Stimulated activated CD4-positive, alpha-beta T cell treated with anti-CD3 and anti-CD28 coated beads, Interleukin-15, amount 100 ng/mL, for 24 hours (primary cell): ENCODE measurements around the gene EMID1.

Experiments used
- DNase-seq: peaks from one replicate; pipeline ENCODE4 v3.0.0-alpha.2; 2020

Gene EMID1

DNA sequence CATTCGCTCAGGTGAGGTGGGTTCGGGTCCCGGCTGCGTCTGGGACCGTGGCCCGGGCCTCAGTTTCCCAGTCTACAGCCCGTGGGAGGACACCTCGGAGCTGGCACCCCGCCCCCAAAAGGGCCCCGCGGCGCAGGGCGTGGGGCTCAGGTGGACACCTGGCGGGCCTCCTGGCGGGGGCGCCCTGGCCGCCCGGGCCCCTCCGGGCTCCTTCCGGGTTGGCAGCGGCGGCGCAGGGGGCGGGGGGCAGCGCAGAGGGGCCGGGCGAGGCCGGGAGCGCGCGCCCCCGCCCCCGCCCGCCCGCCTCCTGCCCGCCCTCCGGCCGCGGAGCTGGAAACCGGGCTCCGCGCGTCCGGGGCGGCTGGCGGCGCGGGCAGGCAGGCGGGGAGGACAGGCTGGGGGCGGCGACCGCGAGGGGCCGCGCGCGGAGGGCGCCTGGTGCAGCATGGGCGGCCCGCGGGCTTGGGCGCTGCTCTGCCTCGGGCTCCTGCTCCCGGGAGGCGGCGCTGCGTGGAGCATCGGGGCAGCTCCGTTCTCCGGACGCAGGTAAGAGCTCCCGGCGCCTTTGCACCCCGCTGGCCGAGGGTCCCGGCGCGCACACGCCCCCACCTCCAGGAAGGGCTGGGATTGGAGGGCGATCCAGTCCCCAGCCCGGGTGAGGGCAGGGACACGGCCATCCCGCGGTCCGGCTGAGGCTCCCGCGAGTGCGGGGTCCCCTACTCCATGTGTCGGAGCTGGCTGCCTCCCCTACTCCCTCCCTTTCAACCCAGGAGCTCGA, at the start of gene EMID1:
EMID1 (plus strand) TSS at position 303 of the 778 bp plus-strand sequence; CDS start at position 446, 143 bp downstream.
- DNase-seq = peak; percentile 46

DNA sequence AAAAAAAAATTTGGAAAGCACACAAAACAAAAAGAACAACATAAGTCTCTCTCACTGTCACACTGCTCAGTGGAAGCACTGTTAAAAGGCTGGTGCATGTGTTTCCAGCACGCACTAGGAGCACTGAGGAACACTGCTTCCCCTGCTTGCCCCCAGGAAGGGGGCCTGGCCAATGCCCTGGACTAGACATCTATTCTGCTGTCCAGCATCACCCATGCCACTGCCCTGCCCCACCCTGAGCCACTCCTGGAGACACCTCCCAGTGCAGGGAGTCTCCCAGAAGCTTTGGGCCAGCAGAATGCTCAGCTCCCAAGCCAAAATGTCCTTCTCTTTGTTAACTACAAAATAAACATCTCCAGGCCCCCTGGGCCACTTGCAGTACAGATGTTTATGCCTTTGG, 49.7 kb upstream of the EMID1 start:
- no peak for DNase-seq

DNA sequence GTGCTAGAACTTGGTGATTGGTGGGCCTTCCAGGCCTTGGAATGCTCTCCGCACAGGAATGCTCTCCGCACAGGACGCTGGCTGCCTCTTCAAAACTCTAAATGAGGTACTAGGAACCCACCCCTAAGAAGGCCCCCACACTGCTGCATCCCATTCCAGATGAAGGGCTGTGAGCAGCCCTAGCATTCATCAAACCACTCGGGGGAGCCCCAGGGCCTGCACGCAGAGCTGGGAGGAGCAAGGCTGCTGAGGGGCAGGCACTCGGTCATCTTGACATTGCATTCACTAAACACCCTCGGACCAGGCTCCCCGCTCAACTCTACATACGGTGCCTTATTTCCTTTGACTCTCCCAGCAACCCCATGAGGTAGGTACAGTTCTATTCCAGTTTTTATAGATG, 49.2 kb upstream of the EMID1 start:
- DNase-seq = no peak

DNA sequence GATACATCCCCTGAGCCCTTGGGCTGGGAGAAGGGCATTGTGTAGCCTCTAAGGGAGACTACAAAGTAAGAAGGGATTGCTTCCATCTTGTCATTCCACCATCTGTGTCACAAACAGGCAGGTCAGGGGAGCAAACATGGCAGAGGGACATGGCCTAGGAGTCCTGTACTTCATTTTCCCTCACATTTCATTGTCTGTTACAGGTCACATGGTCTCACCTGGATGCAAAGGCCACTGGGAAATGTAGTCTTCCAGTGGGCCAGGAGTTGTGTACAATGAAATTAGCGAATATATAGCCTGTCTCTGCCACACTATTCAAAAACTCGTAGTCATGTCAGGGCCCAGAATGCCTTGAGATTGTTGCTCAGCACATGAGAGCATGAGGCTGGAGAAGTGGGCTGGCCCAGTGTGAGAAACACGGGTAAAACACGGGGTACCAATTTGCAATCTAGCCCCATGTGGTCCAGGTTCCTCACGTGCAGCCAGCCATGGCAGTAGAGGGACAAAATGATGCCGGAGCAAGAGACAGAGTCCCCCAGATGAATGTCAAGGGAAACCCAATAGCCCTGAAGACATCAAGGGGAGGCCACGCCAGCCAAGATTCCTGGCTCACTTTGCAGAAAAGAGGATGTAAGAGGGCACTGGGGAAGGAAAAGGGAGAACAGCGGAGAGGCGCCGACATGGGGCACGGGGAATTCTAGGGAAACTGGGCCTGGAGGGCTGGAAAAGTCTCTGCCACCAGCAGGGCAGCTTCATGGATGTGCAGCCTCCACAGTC, 47.7 kb upstream of the EMID1 start:
- DNase-seq = no peak

DNA sequence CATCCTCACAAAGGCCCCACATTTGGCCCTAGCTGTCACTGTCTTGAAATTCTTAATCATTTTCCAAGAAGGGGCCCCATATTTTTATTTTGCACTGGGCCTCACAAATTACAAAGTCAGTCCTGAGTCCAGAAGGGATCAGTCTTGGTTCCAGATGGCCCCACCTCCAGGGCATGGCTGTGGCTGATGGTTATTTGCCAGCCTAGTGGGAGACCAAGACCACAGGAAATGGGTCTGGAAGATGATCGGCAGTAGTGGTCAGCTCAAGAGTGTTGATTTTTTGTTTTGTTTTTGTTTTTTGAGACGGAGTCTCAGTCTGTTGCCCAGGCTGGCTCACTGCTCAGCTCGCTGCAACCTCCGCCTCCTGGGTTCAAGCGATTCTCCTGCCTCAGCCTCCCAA, 47.1 kb upstream of the EMID1 start:
- no peak for DNase-seq

DNA sequence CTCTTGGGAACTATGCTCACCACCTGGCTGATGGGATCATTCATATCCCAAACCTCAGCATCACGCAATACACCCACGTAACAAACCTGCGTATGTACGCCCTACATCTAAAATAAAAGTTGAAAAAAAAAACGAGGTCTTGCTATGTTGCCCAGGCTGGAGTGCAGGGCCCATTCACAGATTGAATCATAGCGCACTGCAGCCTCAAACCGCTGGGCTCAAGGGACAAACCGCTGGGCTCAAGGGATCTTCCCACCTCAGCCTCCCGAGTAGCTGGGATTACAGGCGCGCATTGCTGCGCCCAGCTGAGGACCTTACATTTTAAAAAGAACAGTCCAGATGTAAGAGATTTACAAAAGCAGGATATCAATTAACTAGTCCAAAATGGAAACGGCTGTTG, 41.9 kb upstream of the EMID1 start:
- DNase-seq = no peak

DNA sequence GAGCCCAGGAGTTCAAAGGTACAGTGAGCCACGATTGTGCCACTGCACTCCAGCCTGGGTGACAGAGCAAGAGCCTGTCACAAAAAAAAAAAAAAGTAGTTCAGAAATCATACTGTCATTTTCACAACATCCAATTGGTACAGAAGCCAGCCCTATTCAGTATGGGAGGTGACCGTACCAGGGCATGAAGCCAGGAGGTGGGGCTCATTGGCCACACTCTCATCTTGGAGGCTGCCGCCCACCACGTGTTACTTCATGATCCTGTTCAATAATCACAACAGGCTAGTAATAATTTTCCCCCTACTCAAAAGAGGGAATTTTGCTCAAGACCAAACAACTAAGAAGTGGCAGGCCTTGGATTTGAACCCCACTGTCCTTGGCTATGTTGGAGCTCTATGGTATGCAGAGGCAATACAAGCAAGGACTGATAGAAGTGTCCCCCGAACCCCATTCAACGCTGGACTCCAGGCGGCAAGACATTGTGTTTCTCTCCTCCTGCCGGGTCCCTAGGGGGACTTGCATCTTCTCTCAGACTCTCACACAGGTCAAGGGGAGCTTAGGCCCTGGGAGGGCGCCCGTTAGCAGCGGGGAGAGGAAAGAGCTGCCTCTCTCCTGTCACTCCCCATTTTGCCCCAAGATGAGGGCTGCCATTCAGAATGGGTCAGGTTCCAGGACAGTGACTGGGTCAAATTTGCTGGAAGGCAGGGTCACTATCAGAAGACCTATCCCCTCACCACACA, 40.2 kb upstream of the EMID1 start:
- DNase-seq = no peak

DNA sequence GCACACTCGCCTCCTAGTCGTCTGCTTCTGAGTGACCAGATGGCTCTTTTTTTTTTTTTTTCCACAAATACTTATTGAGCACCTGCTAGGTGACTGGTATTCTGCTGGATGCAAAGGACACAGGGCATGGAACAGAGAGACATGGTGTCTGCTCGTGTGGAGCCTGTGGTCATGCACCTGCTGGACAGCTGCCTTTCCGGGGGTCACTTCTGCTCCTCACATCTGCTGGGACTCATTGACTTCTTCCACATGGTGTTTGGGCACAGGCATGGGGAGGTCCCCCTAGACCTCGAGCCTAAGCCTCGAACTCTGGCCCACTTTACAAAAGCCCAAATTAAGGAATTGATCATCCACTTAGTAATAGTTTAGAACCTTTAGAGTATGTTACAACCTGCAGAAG, 39.5 kb upstream of the EMID1 start:
- no peak for DNase-seq

DNA sequence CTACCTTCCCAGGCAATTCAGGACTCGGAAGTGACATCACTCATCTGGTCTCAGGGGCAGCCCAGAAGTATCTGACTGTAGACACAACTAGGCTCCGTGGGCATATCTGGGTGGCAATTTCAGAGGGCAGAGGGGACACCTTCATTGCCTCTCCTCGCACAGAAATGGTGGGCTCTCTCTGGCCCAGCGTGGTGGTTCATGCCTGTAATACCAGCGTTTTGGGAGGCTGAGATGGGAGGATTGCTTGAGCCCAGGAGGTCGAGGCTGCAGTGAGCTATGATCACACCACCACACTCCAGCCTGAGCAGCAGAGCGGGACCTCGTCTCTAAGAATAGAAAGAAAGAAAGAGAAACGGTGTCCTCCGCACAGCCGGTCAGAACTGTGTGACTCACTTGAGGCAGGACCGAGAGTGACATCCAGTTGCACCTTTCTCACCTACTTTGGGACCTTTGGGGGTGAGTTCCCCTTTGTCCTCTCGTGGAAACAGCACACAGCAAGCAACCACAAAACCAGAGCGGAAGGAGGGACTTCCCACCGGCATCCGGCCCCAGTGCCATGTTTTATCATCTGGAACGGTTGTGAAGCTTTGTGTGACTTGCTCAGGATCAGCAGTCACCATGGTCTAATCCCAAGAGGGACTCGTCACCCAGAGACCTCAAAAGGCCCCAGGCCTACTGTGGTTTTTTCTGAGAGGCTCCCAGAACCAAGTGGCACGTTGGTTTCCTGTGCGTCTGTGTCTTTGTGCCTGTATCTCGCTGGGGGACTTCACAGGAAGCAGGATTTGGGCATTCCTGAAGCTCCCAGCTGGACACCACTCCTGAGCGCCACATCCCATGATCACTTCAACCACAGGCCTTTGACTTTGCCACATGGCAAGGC, 38.4 kb upstream of the EMID1 start:
- DNase-seq = peak; percentile 79

DNA sequence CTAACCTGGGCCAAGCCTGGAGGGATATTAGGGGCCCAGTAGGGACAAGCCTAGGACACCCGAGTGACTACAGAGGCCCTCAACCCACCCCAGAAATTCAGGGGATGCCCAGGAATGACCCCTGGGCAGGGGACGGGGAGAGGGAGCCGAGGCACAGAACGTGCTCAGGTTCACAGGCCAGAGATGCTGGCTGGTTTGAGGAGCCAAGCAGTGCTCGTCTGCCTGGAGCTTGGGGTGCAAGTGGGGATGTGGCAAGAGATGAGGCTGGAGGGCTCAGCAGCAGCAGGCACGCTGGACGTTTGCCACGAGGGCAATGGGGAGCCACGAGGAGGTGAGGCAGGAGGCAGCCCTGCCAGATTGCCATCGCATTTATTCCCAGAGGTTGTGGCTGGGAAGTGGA, 34.0 kb upstream of the EMID1 start:
- no peak for DNase-seq

DNA sequence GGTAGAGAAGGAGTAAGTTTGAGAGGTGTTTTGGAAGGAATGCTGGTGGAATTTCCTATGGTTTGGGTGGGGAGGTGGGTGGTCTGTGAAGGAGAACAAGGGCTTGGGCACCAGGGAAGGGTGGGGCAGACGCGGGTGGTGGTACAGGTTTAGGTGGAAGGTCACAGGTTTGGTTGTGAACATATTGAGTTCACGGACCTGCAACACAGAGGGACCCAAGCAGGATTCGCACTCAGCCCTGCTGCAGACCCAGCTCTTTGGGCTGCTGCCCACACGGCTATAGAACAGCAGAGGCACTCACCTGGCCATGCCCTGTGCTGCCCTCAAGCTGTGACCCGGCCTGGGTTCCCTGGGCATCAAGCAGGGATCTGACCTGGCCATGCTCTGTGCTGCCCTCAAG, 33.5 kb upstream of the EMID1 start:
- no peak for DNase-seq

DNA sequence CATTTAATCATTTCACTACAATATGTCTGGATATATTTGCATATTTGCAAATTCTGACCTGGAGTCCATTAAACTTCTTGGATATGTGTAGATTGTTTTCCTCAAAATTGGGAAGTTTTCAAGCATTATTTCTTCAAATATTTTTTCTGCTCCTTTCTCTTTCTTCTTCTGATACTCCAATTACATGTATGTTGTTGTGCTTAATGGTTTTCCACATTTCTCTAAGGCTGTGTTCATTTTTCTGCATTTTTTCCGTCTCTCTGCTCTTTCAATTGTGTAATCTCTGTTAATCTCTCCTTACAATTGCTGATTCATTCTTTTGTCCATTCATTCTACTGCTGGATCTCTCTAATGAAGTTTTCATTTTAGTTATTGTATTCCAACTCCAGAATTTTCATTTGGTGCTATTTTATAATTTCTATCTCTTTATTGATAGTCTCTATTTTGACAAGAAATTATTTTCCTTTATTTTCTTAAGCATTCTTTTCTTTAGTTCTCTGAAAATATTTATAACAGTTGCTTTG, 30.3 kb upstream of the EMID1 start:
- no peak for DNase-seq

DNA sequence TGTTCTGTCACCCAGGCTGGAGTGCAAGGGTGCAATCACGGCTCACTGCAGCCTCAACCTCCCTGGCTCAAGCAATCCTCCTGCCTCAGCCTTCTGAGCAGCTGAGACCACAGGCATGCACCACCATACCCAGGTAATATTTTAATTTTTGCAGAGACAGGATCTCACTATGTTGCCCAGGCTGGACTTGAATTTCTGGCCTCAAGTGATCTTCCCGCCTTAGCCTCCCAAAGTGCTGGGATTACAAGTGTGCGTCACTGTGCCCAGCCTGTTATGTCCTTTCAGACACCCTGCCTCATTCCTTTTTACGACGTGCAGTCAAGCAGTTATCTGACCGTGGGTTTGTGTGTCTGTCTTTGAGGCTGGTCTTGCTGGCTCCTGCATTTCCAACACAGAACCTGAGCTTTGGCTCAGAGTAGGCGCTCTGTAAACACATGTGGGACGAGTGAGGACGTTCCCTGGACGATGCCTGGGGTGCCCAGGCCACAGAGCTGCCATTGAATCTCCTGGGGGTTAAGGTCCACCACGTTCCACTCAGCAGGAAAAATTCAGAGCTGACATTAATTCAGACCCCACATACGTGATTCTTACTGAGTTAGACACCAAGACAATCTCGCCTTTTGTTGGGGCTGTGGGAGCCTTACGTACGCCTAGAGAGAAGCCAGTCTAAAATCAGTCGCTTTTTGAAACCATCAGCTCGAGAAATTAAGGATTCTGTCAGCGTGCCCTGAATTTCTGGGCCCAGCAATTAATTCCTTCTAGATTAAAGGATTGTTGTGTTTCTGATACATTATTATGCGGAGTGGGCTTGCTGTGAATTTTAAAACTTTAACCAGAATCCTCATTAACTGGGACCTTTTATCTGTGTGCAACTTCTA, 21.5 kb upstream of the EMID1 start:
- no peak for DNase-seq

DNA sequence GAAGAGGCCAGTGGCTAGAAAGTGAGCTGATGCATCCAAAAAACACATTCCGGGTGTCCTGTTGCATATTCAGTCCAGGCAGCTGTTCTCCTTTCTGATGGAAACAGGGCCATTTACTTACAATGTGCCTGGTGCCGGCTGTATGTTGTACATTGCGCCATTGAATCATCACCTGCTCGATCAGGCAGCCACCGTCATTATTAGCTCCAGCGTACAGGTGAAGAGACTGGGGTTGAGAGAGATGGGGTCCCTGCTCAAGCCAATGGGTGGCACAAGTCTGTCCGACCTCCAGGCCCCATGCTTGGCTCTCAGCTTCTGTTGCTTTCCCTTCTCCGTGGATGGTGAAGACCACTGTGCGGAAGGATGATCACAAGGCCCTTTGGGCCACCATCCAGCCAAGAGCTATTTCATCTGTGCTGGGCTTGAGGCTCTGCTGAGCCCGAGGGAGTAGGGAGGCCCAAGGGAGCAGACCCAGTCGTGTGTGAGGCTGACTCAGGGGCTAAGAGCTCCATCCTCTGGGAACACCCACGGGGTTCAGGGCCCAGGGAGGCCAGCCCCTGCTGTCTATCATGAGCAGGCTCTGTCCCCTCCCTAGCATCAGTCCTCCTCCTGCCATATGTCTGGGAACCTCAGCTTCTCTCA, 20.7 kb upstream of the EMID1 start:
- no peak for DNase-seq

DNA sequence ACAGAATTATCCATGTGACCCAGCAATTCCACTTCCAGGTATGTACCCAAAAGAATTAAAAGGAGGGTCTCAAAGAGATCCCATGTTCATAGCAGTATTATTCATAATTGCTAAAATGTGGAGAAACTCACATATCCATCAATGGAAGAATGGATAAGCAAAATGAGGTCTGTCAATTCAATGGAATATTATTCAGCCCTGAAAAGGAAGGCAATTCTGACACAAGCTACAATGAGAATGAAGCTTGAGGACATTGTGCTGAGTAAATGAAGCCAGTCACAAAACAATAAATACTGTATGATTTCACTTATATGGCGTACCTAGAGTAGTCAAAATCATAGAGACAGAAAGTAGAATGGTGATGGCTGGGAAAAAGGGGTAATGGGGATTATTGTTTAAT, 19.4 kb upstream of the EMID1 start:
- DNase-seq = no peak

DNA sequence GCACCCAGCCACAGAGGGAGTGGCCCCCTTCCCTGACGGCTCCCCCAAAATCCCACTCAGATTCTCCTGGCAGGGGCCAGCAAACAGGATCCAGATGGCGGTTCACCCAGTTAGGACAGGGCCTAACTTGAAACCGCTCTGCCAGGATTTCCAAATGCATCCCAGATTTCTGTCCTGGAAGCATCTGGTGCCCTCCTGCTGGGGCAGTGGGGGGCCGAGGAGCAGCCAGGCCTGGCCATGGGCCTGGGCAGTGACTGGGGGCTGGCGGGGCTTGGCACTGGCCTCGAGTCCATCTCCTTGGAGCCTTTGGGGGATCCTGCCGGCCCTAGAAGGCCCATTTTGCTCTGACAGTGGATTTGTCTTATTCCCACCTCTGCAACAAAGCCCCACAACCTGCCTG, 17.9 kb upstream of the EMID1 start:
- DNase-seq = no peak

DNA sequence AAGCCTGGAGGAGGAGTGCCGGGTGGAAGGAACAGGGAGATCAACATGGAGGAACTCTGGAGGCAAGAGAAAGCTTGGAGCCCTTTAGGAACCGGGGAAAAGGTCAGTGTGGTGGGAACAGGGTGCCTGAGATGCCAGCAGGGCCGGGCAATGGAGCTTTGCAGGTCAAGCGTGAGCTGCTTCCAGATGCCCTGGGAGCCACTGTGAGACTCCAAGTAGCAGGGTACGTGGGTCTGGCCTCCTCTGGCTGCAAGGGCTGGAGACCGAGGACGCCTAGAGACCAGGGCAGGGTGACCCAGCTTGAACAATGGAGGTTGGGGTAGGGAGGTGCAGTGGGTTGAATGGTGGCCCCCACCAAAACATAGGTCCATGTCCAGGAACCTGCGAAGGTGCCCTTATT, 15.6 kb upstream of the EMID1 start:
- no peak for DNase-seq

DNA sequence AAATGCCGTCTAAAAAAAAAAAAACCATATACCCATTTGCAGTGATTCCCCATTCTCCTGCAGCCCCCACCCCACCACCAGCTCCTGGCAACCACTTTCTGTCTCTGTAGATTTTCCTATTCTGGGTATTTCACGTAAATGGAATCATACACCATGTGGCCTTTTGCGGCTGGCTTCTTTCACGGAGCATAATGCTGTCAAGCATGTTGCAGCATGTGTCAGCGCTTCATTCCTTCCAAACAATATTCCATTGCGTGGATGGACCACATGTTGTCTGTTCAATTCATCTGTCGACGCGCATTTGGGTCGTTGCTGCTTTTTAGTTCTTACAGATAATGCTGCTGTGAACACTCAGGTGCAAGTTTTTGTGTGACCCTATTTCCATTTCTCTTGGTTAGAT, 14.8 kb upstream of the EMID1 start:
- DNase-seq = no peak

DNA sequence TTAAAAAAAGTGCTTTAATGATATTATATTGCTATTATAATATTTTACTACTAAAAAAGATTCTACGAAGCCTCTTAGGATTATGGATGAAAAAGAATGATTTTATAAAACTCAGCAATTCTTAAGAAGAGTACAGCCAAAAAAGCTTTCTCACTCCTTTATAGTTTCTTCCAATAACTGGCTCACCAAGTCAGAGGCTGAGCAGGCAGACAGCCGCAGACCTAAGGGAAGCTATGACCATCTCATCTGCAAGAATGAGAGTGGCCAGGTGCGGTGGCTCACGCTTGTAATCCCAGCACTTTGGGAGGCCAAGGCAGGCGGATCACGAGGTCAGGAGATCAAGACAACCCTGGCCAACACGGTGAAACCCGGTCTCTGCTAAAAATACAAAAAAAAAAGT, 12.7 kb upstream of the EMID1 start:
- DNase-seq = no peak

DNA sequence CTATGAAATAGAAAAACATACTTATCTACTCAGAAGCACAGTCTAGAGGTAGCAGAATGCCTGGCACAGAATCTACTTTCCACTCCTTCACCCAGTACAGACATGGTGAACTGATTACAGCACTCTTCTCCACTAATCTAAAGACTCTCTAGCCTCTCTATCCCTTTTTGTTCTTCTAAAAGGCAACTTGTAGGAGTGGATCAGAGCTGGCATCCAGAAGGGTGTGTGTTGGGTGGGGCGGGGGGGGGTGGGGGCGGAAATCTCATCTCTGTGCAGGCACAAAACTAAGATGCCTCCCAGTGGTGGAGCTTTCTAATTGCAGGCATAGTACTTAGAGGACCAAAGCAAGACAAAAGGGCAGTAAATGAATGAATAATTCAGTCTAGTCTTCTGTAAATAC, 11.5 kb upstream of the EMID1 start:
- DNase-seq = no peak
